Umbilical cord (tissue), 2 donors: ENCODE measurements around the gene TMPRSS2. TPM values are rescaled to one million over a fixed set of nuclear protein-coding genes. Genes with fewer than 3 reads are reported as not detected.
"Not testable (repeated sequence)": the region's sequence is repeated elsewhere in the genome, so short reads cannot be mapped to it uniquely, and the experiment has no call there.

Source experiments
- DNase-seq: peaks from one replicate; pipeline ENCODE4 v3.0.0-alpha.2; 2015; ENCODE audit warnings: low spot score
- total RNA-seq: library from RNA; depleted of rRNA; stranded (reverse); fragments of >200 nt; gene quantifications from one replicate; pipeline ENCODE4 v1.2.3, GENCODE V29; 2014; ENCODE audit warnings: low replicate concordance; ENCODE audit not compliant: insufficient read depth

Gene TMPRSS2
- total RNA-seq, 1 donor from 2014 or later = 2.6 TPM

DNA sequence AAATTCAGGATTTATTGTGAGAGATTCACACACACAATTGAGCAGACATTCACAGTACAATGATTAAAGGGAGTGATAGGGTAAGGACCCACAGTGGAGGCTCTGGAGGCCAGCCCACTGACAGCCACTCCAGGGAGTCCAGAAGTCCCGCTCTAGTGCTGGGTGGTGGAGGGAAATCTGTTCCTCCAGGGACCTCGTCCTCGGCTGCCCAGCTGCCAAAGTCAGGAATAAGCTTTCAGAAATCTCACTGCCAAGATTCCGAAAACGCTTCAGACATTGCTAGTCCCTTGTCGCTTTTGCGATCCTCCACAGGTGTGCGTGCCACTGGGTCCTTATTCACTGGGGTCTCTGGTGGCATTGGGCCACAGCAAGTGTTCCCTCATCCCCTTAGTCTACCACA, 79.6 kb downstream of the TMPRSS2 start:
- no peak for DNase-seq

DNA sequence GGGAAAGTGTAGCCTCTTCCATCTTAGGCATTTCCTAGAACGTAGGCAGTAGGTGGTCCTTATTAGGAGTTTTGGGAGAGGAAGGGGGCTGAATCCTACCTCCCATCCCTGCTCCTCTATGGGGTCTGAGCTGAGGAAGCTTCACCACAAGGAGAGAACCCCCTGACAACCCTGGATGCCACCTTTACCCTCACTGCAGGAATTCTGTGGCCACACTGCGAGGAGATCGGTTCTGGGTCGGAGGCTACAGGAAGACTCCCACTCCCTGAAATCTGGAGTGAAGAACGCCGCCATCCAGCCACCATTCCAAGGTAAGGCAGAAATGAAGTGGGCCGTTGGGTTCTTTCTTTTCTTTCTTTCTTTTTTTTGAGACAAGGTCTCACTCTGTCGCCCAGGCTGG, 80.4 kb downstream of the TMPRSS2 start:
- DNase-seq = no peak

DNA sequence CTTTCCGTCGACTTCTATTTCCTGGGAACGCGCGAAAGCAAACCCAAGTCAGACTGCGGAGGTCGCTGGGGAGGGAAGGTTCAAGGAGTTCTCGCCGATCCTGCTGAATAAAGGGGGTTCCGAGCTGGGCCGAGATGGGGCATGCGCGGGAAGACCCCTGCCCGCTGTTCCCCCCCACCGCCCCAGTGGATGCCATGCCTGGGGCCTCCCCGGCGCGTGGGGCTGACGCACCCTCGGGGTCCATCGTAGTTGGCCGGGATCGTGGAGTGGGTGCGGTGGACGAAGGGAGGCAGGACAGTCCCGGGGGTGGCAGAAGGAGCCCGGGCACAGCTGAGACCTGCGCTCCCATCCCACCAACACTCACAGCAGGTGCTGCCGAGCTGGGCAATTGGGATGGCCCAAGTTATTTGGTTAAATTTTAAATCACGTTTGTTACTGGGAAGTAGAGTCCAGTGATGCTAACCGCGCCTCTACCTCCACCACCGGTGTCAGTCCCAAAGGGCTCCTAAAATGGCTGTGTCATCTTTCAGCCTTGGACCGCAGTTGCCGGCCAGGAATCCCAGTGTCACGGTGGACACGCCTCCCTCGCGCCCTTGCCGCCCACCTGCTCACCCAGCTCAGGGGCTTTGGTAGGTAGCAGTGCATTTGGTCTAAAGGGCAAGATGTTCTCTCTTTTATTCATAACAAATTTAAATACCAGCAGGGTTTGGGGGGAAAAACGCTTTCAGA, 81.1 kb downstream of the TMPRSS2 start:
- no peak for DNase-seq

DNA sequence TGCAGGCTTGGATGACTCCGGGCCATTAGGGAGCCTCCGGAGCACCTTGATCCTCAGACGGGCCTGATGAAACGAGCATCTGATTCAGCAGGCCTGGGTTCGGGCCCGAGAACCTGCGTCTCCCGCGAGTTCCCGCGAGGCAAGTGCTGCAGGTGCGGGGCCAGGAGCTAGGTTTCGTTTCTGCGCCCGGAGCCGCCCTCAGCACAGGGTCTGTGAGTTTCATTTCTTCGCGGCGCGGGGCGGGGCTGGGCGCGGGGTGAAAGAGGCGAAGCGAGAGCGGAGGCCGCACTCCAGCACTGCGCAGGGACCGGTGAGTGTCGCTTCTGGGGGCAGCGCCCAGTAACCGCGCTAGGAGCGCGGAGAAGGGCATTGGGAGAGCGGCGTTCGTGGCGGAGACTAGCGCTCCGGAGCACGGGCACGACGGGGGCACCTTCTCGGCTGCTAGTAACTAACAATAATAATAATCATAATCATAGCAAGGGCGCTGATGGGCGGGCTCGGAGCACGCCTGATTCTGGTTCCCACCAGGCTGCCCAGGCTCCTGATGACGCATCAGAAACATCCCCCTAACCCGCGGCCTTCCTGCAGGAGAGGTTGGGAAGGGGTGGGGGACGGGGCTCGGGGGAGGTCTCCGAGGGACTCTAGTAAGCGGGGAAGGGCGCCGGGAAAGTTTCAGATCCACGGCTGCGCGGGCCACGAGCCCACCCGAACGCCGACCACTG, 81.8 kb downstream of the TMPRSS2 start, which contains the start of gene MX1:
MX1 (plus strand) TSS at position 286 of the 722 bp plus-strand sequence. CDS start 5,832 bp downstream, outside the sequence.
- DNase-seq = peak; percentile 38

DNA sequence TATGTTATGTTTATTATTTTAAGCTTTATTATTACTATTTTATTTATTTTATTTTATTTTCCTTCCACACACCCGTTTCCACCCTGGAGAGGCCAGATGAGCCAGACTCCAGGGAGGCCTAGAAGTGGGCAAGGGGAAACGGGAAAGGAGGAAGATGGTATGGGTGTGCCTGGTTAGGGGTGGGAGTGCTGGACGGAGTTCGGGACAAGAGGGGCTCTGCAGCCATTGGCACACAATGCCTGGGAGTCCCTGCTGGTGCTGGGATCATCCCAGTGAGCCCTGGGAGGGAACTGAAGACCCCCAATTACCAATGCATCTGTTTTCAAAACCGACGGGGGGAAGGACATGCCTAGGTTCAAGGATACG, 82.4 kb downstream of the TMPRSS2 start:
- no peak for DNase-seq

DNA sequence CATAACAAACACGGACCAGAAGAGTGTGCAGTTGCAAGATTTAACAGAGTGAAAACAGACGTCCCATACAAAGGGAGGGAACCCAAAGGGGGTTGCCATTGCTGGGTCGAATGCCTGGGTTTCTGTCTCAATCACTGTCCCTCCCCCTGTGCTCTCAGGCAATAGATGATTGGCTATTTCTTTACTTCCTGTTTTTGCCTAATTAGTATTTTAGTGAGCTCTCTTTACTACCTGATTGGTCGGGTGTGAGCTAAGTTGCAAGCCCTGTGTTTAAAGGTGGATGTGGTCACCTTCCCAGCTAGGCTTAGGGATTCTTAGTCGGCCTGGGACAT, 84.7 kb downstream of the TMPRSS2 start:
- DNase-seq = not testable (repeated sequence)

DNA sequence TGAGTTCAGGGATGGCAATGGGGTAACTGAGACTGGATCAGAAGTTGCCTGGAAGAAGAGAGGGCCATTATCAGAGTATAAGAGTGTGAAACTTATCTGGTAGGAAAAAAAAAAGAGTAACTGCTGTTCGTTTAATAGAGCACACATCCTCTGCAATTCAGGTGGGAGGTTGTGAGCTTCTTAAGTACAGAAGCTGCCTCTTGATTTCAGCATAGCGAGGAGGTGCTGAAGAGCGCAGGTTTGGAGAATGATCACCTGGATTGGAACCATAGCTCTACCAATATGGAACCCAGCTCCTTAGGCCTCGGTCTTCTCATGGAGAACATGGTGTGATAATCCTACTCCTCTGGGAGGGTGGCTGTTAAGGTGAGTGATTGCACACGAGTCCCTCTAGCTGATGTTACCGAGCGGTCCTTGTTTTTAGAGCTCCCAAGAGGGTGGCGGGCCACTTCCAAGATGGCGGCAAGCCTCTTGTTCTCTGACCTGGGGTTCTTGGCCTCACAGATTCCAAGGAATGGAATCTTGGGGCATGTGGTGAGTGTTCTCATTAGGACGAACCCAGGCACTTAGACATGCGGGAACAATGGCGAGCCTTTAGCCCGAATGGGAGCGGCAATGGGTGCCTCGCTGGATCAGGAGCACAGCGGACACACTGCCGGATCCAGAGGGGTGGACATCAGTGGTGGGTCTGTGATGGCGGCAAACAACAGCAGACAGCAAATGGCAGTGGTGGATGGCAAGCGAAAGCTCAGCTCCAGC, 85.2 kb downstream of the TMPRSS2 start:
- no peak for DNase-seq

DNA sequence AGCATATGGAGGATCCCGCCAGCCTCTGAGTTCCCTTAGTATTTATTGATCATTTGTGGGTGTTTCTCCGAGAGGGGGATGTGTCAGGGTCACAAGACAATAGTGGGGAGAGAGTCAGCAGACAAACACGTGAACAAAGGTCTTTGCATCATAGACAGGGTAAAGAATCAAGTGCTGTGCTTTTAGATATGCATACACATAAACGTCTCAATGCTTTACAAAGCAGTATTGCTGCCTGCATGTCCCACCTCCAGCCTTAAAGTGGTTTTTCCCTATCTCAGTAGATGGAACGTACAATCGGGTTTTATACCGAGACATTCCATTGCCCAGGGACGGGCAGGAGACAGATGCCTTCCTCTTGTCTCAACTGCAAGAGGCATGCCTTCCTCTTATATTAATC, 87.0 kb downstream of the TMPRSS2 start:
- DNase-seq = not testable (repeated sequence)

DNA sequence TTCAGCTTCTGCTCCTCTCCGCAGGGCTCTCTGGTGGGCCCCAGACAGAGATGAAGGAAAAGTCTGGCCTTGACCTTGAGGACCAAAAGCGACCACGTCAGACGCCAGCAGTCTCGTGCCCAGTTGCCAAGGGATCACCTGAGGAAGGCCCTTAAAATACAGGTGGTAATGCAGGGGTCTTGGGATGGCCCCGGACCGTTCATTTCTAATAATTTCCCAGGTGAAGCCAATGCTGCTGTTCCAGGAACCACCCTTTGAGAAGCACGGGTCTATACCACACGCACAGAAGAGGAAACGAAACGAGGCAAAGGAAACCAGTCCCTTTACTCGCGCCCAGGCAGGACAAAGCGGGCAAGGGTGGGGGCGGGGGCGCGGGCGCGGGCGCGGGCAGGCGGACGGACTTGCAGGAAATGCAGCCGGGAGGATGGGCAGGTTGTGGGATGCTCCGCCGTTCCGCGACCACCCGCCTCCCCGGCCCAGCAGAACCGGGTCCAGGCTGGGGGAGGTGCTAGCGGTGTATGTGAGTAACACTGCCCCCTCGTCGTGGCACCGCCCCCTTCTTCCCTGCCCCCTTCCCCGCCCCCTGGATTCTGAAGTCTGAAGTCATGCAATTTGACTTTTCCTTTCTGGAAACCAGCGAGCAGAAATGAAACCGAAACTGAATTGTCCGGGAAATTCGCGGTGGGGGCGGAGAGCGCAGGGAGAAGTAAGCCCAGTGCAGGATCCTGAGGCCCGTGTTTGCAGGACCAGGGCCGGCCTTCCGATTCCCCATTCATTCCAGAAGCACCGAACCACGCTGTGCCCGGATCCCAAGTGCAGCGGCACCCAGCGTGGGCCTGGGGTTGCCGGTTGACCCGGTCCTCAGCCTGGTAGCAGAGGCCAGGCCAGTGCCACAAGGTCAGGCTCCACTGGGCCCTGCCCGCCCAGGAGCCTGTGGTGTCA, 87.8 kb downstream of the TMPRSS2 start:
- DNase-seq = peak; percentile 96

DNA sequence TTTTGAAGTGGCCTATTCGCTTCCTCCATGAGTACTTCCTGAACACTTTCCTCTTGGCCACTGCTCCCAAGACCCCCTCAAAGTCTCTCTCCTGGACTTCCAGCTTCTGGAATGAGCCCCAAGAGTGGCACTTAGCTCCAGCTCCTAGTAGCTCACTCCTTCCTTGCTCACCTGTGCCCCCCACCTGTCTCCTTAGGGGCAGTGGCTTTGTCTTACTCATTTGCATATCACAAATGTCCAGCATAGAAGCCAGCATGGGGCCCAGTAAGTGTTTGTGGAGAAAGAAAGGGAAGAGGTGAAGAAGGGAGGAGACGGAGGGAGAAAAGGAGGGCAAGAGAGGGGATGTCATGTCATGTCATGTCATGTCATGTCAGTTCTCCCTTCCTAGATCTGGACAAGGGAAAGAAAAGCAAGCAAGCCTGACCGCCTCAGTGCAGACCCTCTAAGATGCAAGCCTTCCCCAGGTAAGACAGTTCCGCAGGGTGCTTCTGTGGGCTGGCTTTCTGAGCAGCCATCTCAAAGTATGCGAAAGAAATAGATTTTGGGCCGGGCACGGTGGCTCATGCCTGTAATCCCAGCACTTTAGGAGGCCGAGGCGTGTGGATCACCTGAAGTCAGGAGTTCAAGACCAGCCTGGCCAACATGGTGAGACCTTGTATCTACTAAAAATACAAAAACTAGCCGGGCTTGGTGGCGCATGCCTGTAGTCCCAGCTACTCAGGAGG, 88.8 kb downstream of the TMPRSS2 start:
- DNase-seq = no peak

DNA sequence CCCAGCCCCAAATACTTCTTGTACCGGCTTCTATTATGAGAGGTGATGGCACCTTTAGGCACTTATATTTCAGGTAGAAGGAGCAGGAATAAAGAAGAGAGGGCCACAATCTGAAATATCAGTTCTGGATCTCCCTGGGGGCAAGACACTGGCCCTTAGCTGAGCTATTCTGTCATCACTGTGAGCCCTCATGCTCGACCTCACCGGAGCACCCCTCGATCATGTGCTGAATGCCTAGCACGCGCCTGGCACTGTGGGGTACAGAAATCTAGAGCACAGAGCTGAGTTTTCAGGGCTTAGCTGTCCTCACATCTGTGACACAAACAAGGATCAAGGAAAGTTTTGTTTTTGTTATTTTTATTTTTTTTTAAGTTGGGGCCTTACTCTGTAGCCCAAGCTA, 89.6 kb downstream of the TMPRSS2 start:
- DNase-seq = no peak

DNA sequence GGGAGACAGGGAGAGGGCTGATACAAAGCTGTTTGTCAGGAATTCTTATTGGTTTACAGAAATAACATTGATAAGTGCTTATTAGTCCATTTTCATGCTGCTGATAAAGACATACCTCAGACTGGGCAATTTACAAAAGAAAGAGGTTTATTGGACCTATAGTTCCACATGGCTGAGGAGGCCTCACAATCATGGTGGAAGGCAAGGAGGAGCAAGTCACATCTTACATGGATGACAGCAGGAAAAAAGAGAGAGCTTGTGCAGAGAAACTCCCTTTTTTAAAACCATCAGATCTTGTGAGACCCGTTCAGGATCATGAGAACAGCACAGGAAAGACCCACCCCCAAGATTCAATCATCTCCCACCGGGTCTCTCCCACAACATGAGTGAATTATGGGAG, 90.5 kb downstream of the TMPRSS2 start:
- DNase-seq = not testable (repeated sequence)

Other genes starting within 250 kb of the TMPRSS2 start
- gene FAM3B, start 191.4 kb downstream of the TMPRSS2 start, total RNA-seq = 0.72 TPM
- 14.2 TPM for gene MX2, start 146.1 kb downstream of the TMPRSS2 start, total RNA-seq
- 25.5 TPM for gene MX1, start 81.9 kb downstream of the TMPRSS2 start, total RNA-seq